ENCODE measurements around the gene THOP1.

DNA sequence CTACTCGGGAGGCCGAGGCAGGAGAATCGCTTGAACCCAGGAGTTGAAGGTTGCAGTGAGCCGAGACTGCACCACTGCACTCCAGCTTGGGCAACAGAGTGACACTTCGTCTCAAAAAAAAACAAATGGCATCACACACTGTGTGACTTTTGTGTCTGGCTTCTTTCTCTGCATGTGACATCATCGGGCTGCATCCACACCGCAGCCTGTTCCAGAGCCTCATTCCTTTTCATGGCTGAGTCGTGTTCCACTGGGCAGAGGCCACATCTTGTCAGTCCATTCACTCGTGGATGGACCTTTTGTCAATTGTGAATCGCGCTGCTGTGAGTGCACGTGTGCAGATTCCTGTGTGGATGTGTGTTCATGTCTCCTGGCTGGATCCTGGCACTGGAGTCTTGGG, 8.3 kb downstream of the THOP1 start:
- TF ChIP-seq, protein P1, sequence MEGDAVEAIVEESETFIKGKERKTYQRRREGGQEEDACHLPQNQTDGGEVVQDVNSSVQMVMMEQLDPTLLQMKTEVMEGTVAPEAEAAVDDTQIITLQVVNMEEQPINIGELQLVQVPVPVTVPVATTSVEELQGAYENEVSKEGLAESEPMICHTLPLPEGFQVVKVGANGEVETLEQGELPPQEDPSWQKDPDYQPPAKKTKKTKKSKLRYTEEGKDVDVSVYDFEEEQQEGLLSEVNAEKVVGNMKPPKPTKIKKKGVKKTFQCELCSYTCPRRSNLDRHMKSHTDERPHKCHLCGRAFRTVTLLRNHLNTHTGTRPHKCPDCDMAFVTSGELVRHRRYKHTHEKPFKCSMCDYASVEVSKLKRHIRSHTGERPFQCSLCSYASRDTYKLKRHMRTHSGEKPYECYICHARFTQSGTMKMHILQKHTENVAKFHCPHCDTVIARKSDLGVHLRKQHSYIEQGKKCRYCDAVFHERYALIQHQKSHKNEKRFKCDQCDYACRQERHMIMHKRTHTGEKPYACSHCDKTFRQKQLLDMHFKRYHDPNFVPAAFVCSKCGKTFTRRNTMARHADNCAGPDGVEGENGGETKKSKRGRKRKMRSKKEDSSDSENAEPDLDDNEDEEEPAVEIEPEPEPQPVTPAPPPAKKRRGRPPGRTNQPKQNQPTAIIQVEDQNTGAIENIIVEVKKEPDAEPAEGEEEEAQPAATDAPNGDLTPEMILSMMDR (IDR thresholded peaks at IDR 0.05), result no peak
- TF ChIP-seq POLR2AphosphoS5 (IDR thresholded peaks at IDR 0.05; ENCODE audit: low read depth, low read length), result no peak
- no peak for TF ChIP-seq TCF7L2 (IDR thresholded peaks at IDR 0.05; ENCODE audit: low read depth, low read length)
- TF ChIP-seq SIN3A (IDR thresholded peaks at IDR 0.05; ENCODE audit: borderline replicate concordance, insufficient read depth, low read depth, low read length), result no peak

All from Panc1 (cell line).